Ishikawa (cell line): ENCODE measurements around the gene SLIT3.

Source experiments
- CEBPB ChIP-seq: IDR thresholded peaks from 2 replicates; pipeline ENCODE4 v1.6.1; 2012
- CREB1 ChIP-seq: IDR thresholded peaks from 2 replicates; pipeline ENCODE4 v1.6.1; 2012; ENCODE audit warnings: low read depth
- EP300 ChIP-seq: IDR thresholded peaks from 2 replicates; pipeline ENCODE4 v1.6.1; 2012; ENCODE audit warnings: borderline replicate concordance
- MAX ChIP-seq: IDR thresholded peaks from 2 replicates; pipeline ENCODE4 v1.6.1; 2012
- RAD21 ChIP-seq: IDR thresholded peaks from 2 replicates; pipeline ENCODE4 v1.6.1; 2012; ENCODE audit warnings: low read depth
- REST ChIP-seq: IDR thresholded peaks from 2 replicates; pipeline ENCODE4 v1.6.1; 2012; ENCODE audit warnings: low read depth, mild to moderate bottlenecking
- TAF1 ChIP-seq: IDR thresholded peaks from 2 replicates; pipeline ENCODE4 v1.6.1; 2012; ENCODE audit warnings: low read depth, mild to moderate bottlenecking
- USF1 ChIP-seq: IDR thresholded peaks from 2 replicates; pipeline ENCODE4 v1.6.1; 2012
- YY1 ChIP-seq: IDR thresholded peaks from 2 replicates; pipeline ENCODE4 v1.6.1; 2012; ENCODE audit warnings: low read depth

- no peak for TF ChIP-seq TAF1
- TF ChIP-seq YY1, result no peak
- no peak for TF ChIP-seq RAD21
- TF ChIP-seq CEBPB, result no peak
- TF ChIP-seq CREB1, result no peak
- TF ChIP-seq MAX, result no peak
- TF ChIP-seq USF1, result no peak
- TF ChIP-seq REST, result no peak
- no peak for TF ChIP-seq EP300
These were observed 35.3 kb upstream of the SLIT3 start for GRCh38 chr5:169336242-169336641.
